Measurements from ENCODE around the gene CREB5. TPM values are rescaled to one million over a fixed set of nuclear protein-coding genes. Genes with fewer than 3 reads are reported as not detected.
A peak's percentile ranks its signal among the peaks of the same experiment; 100 is the strongest.
"Not testable (repeated sequence)": the region's sequence is repeated elsewhere in the genome, so short reads cannot be mapped to it uniquely, and the experiment has no call there.

The CREB5 gene
- total RNA-seq, 2 donors from 2014 or later, result 7.7 to 11.6 TPM

DNA sequence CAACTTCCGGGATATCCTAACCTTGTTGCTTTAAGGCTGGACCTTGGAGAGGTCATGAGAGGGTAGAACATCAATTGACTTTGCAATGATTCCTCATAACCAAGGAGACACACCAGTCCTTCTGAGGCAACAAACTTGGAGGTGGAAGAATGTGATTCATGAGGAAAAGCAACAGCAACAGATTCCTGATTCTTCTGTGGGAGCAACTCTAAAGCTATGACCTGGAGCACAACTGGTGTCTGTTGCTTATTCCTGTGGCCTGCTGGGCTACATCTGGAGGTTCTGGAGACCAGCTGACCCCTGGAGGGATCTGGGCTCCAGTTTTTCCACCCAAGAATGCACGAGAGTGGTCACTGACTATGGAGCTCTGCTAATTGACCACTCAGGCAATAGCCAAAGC, 116.6 kb downstream of the CREB5 start:
- intact Hi-C loops (cut with DNase I), result no loop called here
- peak in 1 of 2 donors; percentile 18 for ATAC-seq
- DNase-seq, result no peak

DNA sequence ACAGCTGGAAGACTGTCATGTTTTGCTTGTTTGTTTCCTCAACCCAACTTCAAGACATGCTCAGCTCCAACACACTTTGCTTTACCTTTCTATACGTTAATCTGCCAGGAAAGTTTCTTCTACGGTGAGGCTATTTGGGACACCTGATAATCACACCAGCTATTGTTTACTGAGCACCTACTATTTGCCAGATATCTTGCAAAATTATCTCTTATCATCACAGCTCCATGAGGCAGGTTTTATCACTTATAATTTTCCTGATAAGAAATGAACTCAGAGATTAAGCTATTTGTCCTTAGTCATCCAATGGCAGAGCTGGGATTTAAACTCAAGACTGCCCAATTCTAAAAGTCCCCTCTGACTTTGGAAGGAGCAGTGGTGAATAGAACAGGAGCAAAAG, 117.4 kb downstream of the CREB5 start:
- no peak for DNase-seq
- intact Hi-C loops (cut with DNase I), result loop anchor here in 1 of 2 donors (10.0 kb wide), 1 partner anchor 115 kb away; the partner anchor contains the start of gene CREB5
- ATAC-seq, result no peak

DNA sequence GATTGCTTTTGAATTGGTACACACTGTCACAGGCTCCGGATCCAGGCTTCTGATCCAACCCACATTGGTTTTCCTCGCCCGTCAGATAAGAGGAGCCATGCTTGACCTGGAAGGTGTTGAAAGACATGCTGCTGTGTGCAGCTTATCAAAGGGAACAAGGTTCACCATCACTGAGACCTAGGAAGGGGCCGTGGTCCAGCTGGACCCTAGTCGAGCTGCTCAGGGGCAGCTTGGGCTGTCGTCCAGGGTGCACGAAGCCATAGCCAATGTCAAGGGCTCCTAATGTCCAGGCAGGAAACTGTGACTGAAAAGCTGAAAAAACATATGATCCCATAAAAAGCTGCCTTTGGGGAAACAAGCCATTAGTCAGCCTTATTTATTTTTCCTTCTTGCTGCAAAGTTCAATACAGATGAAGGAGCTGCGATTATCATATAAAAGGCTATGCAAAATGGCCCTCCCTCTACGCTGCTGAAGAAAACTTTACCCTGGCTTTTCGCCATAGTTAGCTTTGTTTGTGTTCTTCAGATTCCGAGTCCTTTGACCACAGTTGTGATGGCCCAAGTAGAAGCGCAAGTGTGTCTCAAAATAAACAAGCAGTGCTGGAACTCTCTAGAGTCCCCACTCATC, 118.0 kb downstream of the CREB5 start:
- peak; percentile 70 to 86 for ATAC-seq
- peak; percentile 82 for DNase-seq
- intact Hi-C loops (cut with DNase I), result loop anchor here in 1 of 2 donors (10.0 kb wide), 1 partner anchor 115 kb away; the partner anchor contains the start of gene CREB5

DNA sequence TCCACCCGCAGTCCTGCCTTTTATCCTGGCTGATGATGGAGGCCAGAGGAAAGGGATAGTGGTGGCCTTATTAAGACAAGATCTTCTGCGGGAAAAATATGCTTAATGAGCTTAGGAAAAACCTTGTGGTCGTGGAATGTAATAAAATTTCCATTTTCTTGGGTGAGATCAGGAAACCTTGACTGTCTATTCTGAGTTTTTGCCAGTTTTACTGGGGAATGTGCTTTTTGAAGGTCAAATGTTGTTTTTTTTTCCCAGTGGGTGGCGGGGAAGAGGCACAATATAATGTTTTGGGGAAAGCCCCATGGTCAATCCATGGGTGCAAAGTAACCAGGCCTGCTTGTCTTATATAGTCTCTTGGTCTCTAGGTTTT, 118.5 kb downstream of the CREB5 start:
- DNase-seq, result no peak
- intact Hi-C loops (cut with DNase I), result loop anchor here in 1 of 2 donors (10.0 kb wide), 1 partner anchor 116 kb away; the partner anchor contains the start of gene CREB5
- no peak for ATAC-seq

DNA sequence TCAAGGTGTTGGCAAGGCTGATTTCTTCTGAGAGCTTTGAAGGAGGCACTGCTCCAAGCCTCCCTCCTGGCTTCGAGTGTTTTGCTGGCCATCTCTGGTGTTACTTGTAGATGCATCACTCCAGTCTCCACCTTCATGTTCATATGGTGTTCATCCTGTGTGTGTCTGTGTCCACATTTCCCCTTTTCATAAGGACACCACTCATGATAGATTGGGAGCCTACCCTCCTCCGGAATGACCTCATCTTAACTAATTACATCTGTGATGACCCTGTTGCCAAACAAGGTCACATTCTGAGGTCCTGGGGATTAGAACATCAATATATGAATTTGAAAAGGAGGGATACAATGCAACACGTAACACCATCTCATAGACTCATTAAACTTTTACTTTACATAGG, 119.0 kb downstream of the CREB5 start:
- intact Hi-C loops (cut with DNase I), result loop anchor here in 1 of 2 donors (10.0 kb wide), 1 partner anchor 116 kb away; the partner anchor contains the start of gene CREB5
- ATAC-seq (no peak), DNase-seq (no peak)

DNA sequence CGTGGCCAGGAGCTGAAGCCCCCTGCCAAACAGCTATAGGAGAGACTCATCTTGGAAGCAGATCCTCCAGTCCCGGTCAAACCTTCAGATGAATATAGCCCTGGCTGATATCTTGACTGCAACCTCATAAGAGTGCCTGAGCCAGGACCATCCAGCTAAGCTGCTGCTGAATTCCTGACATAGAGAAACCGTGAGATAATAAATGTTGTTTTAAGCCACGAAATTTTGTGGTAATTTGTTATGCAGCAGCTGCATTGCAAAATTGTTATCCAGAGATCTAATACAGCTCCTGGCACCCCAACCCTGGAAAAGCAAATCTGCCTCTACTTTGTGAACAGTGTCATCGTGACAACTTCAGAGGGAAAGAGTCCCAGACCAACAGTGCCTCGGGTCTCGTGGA, 119.9 kb downstream of the CREB5 start:
- ATAC-seq (no peak), DNase-seq (no peak)
- intact Hi-C loops (cut with DNase I), result loop anchor here in 1 of 2 donors (10.0 kb wide), 1 partner anchor 117 kb away; the partner anchor contains the start of gene CREB5

DNA sequence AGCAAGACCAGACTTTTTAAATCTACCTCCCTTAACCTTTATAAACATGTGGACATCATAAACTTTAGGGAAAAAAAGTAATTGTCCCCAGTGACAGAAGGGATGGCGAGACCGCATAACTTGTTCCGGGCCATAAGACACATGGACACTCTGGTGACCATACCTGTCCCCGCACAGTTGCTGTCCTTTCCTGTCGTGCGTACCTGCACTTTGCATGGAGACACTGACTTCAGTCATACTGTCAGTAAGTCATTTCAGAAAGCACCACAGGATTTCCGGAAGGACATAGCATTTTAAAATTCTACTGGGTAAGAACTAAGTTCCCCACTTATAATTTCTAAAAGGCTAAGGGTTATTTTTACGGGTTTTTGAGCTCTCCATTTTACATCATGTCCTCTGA, 120.9 kb downstream of the CREB5 start:
- no peak for ATAC-seq
- DNase-seq, result no peak
- intact Hi-C loops (cut with DNase I), result loop anchor here in 1 of 2 donors (10.0 kb wide), 1 partner anchor 118 kb away; the partner anchor contains the start of gene CREB5

DNA sequence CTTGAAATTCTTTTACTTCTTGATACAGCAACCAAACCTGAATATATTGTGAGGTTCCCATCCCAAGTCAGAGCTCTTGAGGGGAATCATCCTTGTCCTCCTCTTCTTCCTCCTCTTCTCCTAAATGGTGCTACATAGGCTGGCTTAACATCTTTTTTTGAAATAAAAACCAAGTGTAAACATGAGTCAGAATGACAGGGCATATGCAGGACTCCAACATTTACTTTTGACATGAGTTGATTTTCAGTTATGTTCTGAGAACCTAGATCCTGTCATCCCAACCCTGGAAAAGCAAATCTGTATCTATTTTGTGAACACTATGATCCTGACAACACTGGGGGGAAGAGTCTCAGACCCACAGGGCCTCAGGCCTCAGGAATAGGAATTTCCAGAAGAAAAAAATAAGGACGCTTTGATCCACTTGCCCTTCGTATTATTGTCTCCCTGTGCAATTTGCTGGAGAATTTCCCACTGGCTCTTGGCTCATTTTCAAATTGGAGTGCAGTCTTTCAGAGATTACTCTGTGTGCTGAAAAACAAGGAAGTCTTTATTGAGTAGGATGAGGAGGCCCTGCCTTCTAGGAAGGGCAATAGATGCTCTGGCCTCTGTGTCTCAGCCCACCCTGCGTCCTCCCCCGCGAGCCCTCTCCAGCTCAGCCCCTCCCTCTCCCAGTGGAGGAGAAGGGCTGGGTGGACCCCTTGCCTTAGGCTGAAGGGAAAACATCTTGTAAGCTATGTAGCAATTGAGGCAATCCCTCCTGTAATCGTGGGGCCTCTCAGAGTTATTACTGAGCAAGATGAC, 121.6 kb downstream of the CREB5 start:
- peak in 1 of 2 donors; percentile 37 for ATAC-seq
- intact Hi-C loops (cut with DNase I), result loop anchor here in 1 of 2 donors (10.0 kb wide), 1 partner anchor 119 kb away; the partner anchor contains the start of gene CREB5

DNA sequence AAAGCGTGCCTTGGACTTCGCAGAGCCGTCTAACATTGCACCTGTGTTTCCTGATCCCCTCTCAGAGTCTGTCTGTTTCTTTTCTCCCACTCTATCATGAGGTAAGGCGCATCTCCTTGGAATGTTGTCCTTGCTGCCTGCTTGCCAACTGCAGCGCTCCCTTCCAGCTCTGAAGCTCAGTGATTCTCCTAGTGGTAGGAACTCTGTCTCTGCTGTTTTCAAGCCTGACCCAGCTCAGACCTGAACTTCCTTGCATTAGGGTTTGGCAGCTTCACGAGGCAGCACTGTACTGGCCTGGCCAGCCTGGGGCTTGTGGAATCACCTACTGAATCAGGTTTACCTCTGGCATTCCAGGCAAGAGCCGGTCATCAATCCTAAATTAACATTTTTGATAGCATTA, 123.9 kb downstream of the CREB5 start:
- ATAC-seq (peak; percentile 34 to 80), DNase-seq (no peak)
- intact Hi-C loops (cut with DNase I), result loop anchor here in 1 of 2 donors (10.0 kb wide), 1 partner anchor 121 kb away; the partner anchor contains the start of gene CREB5

More for the DNA sequence above, 121.6 kb downstream of the CREB5 start:
- DNase-seq, result peak; percentile 30

DNA sequence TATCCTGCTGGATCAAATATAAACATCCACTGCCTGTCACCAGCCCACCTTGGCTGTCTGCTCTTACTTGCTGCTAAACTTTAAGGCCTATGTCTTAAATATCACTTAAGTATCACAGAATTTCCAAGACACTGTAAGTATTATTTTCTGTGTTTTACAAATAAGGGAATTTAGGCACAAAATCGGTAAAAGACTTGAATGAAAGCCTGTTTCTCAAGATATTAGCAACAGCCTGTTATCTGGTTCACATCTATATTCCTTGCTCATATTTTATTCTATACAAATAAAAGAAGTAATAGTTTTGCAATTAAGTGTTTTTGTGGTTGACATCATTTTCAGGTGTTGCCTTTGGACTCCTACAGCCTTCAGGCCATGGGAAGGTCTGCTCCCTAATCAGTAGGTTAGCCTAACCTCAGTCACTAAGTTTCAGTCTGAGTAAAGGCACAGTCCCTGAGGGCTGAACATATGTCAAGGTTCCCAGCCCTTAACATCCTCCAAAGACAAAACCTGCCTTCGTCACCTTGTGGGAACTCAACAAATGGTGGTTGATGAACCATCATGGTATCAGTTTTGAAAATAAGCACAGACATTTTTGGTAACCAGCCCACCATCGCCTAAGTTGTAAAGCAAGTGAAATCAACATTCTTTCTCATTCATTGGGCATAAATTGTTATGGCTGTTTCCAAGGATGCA, 127.1 kb downstream of the CREB5 start:
- no peak for DNase-seq
- ATAC-seq, result no peak
- intact Hi-C loops (cut with DNase I), result loop anchor here in 1 of 2 donors (10.0 kb wide), 1 partner anchor 125 kb away; the partner anchor contains the start of gene CREB5

DNA sequence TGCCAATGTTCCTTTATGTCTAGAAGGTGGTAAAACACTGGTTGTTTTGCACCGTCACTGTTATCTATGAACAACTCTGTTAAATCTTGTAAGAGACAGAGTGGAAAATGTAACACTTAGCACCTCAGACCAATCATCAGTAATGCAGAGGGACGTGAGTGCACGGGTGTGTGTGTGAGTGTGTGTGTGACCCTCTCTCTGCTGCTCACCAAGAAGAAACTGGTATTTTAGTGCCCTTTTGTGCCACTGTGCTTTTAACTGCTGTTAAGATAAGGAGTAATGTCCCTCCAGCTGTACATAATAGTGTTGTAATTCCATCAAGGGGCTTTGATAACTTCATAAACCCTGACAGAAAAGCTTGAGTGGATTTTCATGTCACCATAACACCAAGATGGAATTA, 130.1 kb downstream of the CREB5 start:
- ATAC-seq, result no peak
- no peak for DNase-seq
- intact Hi-C loops (cut with DNase I), result no loop called here

DNA sequence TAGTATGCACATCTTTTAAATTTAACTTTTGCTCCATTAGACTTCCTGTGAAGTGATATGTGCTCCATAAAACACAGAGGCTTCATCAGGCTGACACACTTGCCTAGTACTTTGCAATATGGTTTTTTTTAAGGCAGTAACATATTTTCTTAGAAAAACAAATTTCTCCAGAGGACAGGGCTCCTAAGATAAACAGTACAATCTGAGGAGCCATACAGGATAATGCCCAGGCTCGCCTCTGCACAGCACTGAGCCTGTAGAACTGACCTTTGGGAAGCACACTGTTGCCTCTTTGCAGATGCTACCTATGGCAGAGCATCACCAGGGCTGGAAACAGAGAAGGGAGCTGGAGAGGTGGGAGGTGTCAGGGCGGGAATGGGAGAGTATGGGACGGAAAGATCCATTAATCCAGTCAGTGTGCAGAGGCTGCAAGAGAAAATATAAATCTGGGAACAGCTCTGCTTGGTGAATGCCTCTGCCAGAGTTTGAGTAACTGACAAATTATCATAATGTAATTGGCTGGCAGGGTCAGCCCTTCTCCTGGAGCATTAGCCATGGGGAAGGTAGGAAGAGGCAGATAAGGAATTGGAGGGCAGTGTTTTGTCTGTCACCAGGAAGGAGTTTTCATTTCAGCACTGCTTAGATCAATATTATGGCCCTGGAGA, 132.3 kb downstream of the CREB5 start:
- ATAC-seq, result no peak
- no peak for DNase-seq
- intact Hi-C loops (cut with DNase I), result no loop called here

DNA sequence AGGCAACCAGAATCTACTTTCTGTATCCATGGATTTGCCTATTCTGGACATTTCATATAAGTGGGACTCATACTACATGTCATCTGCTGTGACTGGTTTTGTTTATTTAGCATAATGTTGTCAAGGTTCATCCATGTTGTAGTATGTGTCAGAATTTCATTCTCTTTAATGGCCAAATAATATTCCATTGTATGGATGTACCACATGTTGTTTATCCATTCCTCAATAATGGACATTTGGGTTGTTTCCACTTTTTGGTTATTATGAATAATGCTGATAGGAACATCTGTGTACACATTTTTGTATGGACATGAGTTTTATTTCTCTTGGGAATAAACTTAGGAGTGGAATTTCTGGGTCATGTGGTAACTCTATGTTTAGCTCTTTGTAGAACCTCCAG, 133.7 kb downstream of the CREB5 start:
- DNase-seq, result no peak
- ATAC-seq, result no peak
- intact Hi-C loops (cut with DNase I), result no loop called here

DNA sequence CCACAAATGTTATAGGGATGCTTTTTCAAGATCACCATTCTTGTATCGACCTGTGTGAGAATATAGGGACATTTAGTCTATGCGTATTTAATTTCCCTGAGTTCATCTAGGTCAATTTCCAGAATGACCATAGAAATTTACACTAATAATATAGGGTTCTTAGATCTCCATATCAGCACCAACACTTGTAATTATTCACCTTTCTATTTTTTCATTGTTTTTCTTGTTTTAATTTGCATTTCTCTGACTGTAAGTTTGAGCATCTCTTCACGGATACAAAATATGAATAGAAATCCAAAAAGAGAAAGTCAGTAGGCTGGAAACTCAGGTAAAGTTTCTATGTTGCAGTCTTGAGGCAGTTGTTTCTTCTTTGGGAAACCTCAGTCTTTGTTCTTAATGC, 134.8 kb downstream of the CREB5 start:
- intact Hi-C loops (cut with DNase I), result no loop called here
- ATAC-seq, result no peak
- no peak for DNase-seq

DNA sequence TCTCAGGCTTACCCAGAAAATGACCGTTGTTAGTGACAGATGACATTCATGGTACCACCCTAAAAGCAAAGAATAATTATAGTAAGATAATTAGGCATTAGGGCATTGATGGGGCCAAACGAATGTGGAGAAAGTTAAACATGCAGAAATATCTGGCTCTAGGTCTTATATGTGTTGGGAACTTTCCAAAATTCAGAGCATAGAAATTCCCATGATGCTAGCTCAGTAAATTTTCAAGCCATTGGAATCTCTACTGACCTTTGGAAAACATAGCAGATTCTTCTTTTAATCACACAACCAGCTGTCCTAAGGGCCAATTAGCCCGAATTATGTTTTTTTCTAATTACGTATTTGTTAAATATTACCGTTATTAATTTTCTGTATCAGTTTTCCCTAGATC, 136.1 kb downstream of the CREB5 start:
- intact Hi-C loops (cut with DNase I), result no loop called here
- no peak for ATAC-seq
- no peak for DNase-seq

DNA sequence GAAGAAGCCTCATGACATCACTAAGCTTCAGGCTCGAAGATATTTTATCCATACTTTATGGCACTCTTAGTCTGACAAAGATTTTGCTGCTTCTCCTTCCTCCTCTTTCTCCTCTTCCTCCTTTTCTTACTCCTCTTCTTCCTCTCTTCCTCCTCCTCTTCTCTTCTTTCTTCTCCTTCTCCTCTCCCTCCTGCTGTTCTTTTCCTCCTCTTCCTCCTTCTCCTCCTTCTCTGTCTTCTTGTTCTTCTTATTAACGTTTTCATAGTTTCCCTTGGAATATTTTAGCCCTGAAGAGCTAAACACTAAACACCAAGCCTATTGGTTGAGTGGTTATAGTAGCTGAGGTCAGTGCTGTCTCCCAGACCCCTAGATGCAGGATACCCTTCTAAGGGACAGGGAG, 137.7 kb downstream of the CREB5 start:
- intact Hi-C loops (cut with DNase I), result no loop called here
- ATAC-seq (no peak), DNase-seq (no peak)

DNA sequence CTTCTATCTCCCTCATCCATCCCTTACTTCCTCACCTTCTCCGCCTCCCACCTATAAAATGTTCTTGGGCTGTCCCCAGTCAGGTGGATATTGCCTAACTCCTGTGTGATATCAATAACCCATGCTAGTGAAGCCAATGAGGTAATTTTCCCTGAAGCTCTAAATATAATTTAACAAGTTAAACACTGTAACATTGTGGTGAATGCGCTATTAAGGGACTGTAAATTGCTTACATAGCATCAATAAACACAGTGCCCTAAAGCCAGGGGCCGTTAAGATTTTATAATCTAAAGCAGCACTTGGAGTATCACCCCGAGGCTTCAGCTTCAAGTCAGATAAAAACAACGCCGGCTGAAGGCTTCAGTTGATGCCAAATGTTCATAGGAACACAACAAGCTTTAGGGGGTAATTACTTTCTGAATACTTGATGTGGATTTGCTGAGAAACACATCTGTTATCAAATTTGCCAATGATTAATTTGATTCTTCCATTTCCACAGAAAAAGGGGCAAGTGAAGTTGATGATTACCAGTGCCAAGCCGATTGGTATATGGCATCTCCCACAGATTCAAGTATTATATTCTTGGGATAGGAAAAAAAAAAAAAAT, 138.4 kb downstream of the CREB5 start:
- no peak for DNase-seq
- intact Hi-C loops (cut with DNase I), result no loop called here
- ATAC-seq, result no peak

DNA sequence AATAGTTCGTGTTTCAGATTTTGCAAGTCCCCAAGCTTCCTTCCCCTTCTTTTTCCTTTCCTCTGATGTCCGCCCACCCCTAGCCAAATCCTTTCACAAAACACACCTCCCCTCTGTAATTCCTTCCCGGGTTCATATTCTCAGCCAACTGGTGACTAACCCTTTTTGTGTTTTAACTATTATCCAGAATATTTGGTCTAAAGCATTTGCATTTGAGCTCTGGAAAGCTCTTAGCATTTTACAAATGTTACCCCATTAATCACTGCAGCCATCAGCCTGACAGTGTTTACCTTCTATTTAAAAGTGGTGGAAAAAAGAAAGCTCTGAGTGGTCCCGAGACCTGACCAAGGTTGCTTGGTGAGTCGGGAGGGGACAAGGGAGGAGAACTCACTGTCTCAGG, 139.0 kb downstream of the CREB5 start:
- ATAC-seq (peak in 1 of 2 donors; percentile 36), DNase-seq (no peak)
- intact Hi-C loops (cut with DNase I), result no loop called here

DNA sequence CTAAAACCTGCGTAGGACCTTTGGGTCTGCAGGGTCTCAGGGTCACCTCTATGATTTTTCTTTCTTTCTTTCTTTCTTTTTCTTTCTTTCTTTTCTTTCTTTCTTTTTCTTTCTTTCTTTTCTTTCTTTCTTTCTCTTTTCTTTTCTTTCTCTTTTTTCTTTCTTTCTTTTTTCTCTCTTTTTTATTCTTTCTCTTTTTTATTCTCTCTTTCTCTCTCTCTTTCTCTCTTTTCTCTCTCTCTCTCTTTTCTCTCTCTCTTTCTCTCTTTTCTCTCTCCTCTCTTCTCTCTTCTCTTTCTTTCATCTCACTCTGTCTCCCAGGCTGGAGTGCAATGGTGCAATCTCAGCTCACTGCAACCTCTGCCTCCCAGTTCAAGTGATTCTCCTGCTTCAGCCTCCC, 139.4 kb downstream of the CREB5 start:
- ATAC-seq; intact Hi-C loops (cut with DNase I); DNase-seq: not testable (repeated sequence)

All from left cardiac atrium (tissue), 4 donors.